DND-41 (cell line): ENCODE measurements around the gene ST7.

Experiments used
- ATAC-seq: fragments of 200-7000 bp; cut with Tn5 transposase; 3 replicates; pipeline ENCODE4 v1.9.1; 2021; ENCODE audit warnings: low read depth; ENCODE audit not compliant: insufficient read depth
- DNase-seq: peaks from one replicate; pipeline ENCODE4 v3.0.0-alpha.2; 2020
- H2AFZ ChIP-seq: 2 replicates; pipeline ENCODE4 v1.6.0; 2012; ENCODE audit warnings: low read depth, low read length
- H3K27ac ChIP-seq: 2 replicates; pipeline ENCODE4 v1.5.1; 2012; ENCODE audit warnings: low read length, inconsistent platforms
- H3K27me3 ChIP-seq: fragments of 200-600 bp; sonication (generic); 2 replicates; pipeline ENCODE4 v1.6.0; 2012; ENCODE audit warnings: low read length, mild to moderate bottlenecking, inconsistent platforms; ENCODE audit not compliant: insufficient read depth, poor library complexity
- H3K36me3 ChIP-seq: 2 replicates; pipeline ENCODE4 v1.5.1; 2012; ENCODE audit warnings: low read length, inconsistent platforms; ENCODE audit not compliant: insufficient read depth
- H3K4me1 ChIP-seq: 2 replicates; pipeline ENCODE4 v1.5.1; 2012; ENCODE audit warnings: mild to moderate bottlenecking, low read length; ENCODE audit not compliant: insufficient read depth
- H3K4me2 ChIP-seq: 2 replicates; pipeline ENCODE4 v1.6.0; 2012; ENCODE audit warnings: mild to moderate bottlenecking, moderate library complexity, low read length, inconsistent platforms; ENCODE audit not compliant: insufficient read depth
- H3K4me3 ChIP-seq, 2 experiments: fragments of 200-600 bp in 1 of 2; shearing (Covaris generic) in 1 of 2; 2 replicates each; pipeline ENCODE4 v1.5.1; 2012 to 2016; ENCODE audit warnings: inconsistent platforms in 2 of 2, low read length in 2 of 2, mild to moderate bottlenecking in 2 of 2, low read depth in 1 of 2, moderate library complexity in 1 of 2
- H3K79me2 ChIP-seq: 2 replicates; pipeline ENCODE4 v1.6.0; 2012; ENCODE audit warnings: low read length, inconsistent platforms; ENCODE audit not compliant: insufficient read depth
- H3K9ac ChIP-seq: 2 replicates; pipeline ENCODE4 v1.6.0; 2012; ENCODE audit warnings: low read depth, mild to moderate bottlenecking, inconsistent platforms, low read length, moderate library complexity
- H3K9me3 ChIP-seq: 2 replicates; pipeline ENCODE4 v1.5.1; 2012; ENCODE audit warnings: low read length, moderate library complexity, mild to moderate bottlenecking, inconsistent platforms; ENCODE audit not compliant: insufficient read depth, severe bottlenecking
- H4K20me1 ChIP-seq: 2 replicates; pipeline ENCODE4 v1.6.0; 2012; ENCODE audit warnings: low read length; ENCODE audit not compliant: insufficient read depth
- CTCF ChIP-seq: IDR thresholded peaks from 2 replicates; pipeline ENCODE4 v1.5.1; 2012; ENCODE audit warnings: borderline replicate concordance, low read length, moderate library complexity, mild to moderate bottlenecking; ENCODE audit not compliant: poor library complexity, severe bottlenecking; ENCODE audit errors: extremely low read depth
- EZH2 ChIP-seq: IDR thresholded peaks from 3 replicates; pipeline ENCODE4 v1.6.1; 2012; ENCODE audit warnings: borderline replicate concordance, low read depth, mild to moderate bottlenecking, moderate library complexity, low read length, inconsistent platforms; ENCODE audit not compliant: severe bottlenecking

Gene ST7

GRCh38 chr7:116942504-116942903 lies 10.8 kb upstream of the ST7 start:
- Histone ChIP-seq H3K9me3 (no peaks in the 10 kb centered on the region), H3K9ac (no peak overlapping the region), H3K36me3 (no peaks in the 10 kb centered on the region), H3K4me3 (no peak overlapping the region), H4K20me1 (no peaks in the 10 kb centered on the region), H3K27me3 (peaks cover 4% of the 10 kb centered on the region), H2AFZ (no peak overlapping the region), H3K4me2 (no peak overlapping the region), H3K27ac (no peak overlapping the region), H3K79me2 (no peaks in the 10 kb centered on the region), H3K4me1 (no peaks in the 10 kb centered on the region)
- TF ChIP-seq CTCF (no peak), EZH2 (no peak)
- ATAC-seq (no peak), DNase-seq (no peak)

GRCh38 chr7:116948934-116949333 lies 4.4 kb upstream of the ST7 start:
- Histone ChIP-seq H3K36me3 (no peaks in the 10 kb centered on the region), H3K79me2 (no peaks in the 10 kb centered on the region), H3K4me1 (no peaks in the 10 kb centered on the region), H4K20me1 (no peaks in the 10 kb centered on the region), H3K9ac (no peak overlapping the region), H3K27ac (no peak overlapping the region), H3K27me3 (no peaks in the 10 kb centered on the region), H3K4me2 (no peak overlapping the region), H2AFZ (no peak overlapping the region), H3K9me3 (no peaks in the 10 kb centered on the region), H3K4me3 (no peak overlapping the region)
- no peak for ATAC-seq
- TF ChIP-seq EZH2 = no peak
- no peak for TF ChIP-seq CTCF
- DNase-seq = no peak

- TF ChIP-seq CTCF (no peak), EZH2 (no peak)
- no peaks in the 10 kb centered on the region for H3K36me3 ChIP-seq
- no peak overlapping the region for H3K9ac ChIP-seq
- DNase-seq = no peak
- no peaks in the 10 kb centered on the region for H4K20me1 ChIP-seq
- H3K4me2 ChIP-seq = no peak overlapping the region
- no peak overlapping the region for H3K4me3 ChIP-seq
- H3K27me3 ChIP-seq = no peaks in the 10 kb centered on the region
- no peaks in the 10 kb centered on the region for H3K9me3 ChIP-seq
- ATAC-seq = no peak
- no peak overlapping the region for H2AFZ ChIP-seq
- H3K27ac ChIP-seq = no peak overlapping the region
- H3K79me2 ChIP-seq = no peaks in the 10 kb centered on the region
- no peaks in the 10 kb centered on the region for H3K4me1 ChIP-seq
Observed at GRCh38 chr7:116949941-116950801, 3.1 kb upstream of the ST7 start.
